ENCODE data around the gene NDUFV3.
"Not testable (repeated sequence)": the region's sequence is repeated elsewhere in the genome, so short reads cannot be mapped to it uniquely, and the experiment has no call there.

Gene NDUFV3

GRCh38 chr21:42864286-42864685 is 28.8 kb upstream of the NDUFV3 start:
- Histone ChIP-seq H3K27me3 (ENCODE audit: control insufficient read depth in 2 of 2, insufficient read depth in 2 of 2, low read length in 2 of 2) (no peaks in the 10 kb centered on the region), H3K9ac (ENCODE audit: low read depth in 1 of 2, low read length in 2 of 2) (no peak overlapping the region), H3K27ac (ENCODE audit: low read depth in 2 of 2, low read length in 2 of 2) (no peak overlapping the region), H3K4me3 (ENCODE audit: low read length in 2 of 2) (no peak overlapping the region), H3K9me3 (ENCODE audit: control insufficient read depth in 2 of 2, low read length in 2 of 2) (no peaks in the 10 kb centered on the region), H3K4me1 (ENCODE audit: control insufficient read depth in 2 of 2, insufficient read depth in 2 of 2, low read length in 2 of 2) (no peaks in the 10 kb centered on the region), H3K36me3 (ENCODE audit: control insufficient read depth in 2 of 2, insufficient read depth in 2 of 2, low read length in 2 of 2) (peaks cover 30 to 59% of the 10 kb centered on the region in 2 donors)

DNA sequence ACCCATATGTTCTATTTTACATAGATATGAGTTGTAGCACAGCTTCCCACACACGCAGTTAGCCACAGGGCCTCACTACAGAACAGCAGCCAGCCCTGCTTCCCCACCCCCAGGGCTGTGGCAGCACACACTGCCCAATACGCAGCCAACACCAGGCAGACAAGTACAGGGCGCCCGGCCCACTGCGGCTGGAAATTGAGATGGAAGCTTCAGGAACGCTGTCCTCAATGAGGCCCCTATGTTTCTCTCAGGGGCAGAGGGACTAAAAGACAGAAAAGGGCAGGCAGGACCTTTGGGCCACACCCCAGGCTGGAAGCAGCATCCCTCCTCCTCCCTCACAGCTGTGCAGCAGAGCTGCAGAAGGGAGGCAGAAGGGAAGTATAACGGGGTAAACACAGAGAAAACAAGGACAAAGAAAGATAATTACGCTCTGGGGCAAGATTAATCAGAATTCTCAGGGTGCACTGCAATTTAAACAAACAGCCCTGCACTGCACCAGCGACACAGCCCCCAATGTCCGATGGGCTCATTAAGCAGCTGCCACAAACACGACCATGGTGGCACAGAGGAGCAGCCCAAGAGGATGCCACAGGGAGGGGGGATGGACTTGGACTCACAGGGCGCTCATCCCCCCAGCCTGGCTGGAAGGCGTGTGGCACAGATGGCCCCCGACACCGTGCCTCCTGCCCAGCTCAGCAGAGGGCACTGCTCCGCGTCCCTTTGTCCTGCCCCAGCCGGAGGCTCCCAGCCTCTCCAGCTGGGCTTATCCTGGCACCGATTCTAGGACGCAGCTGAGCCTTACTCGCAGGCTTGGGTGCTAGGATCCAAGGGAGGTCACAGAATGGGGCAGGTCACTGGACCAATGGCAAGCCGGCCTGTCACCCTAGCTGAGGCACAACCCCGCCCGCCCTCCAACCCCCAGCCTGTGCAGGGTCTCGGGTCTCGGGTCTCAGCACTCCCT is 28.0 kb upstream of the NDUFV3 start:
- Histone ChIP-seq H3K4me1 (ENCODE audit: control insufficient read depth in 2 of 2, insufficient read depth in 2 of 2, low read length in 2 of 2) (no peaks in the 10 kb centered on the region), H3K9ac (ENCODE audit: low read depth in 1 of 2, low read length in 2 of 2) (no peak overlapping the region), H3K27me3 (ENCODE audit: control insufficient read depth in 2 of 2, insufficient read depth in 2 of 2, low read length in 2 of 2) (no peaks in the 10 kb centered on the region), H3K27ac (ENCODE audit: low read depth in 2 of 2, low read length in 2 of 2) (no peak overlapping the region), H3K9me3 (ENCODE audit: control insufficient read depth in 2 of 2, low read length in 2 of 2) (no peaks in the 10 kb centered on the region), H3K4me3 (ENCODE audit: low read length in 2 of 2) (no peak overlapping the region), H3K36me3 (ENCODE audit: control insufficient read depth in 2 of 2, insufficient read depth in 2 of 2, low read length in 2 of 2) (peaks cover 30 to 57% of the 10 kb centered on the region in 2 donors)

DNA sequence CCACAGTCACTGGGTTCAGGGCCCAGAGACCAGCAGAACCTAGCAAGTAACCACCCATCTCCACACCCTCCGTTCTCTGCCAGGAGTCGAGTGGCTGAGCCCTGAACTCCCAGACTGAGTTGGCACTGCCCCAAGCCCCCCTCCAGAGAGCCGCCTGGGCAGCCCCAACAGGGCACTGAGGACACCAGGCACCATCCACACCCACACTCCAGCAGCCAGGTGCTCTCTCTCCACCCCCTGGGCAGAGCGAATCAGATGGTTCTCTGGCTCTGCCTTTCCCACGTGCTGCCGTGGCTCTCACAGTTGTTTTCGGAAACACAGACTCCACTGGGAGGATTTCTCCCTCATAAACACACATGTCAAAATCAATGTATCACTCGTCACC is 27.3 kb upstream of the NDUFV3 start:
- Histone ChIP-seq H3K9me3 (ENCODE audit: control insufficient read depth in 2 of 2, low read length in 2 of 2) (no peaks in the 10 kb centered on the region), H3K4me3 (ENCODE audit: low read length in 2 of 2) (no peak overlapping the region), H3K27ac (ENCODE audit: low read depth in 2 of 2, low read length in 2 of 2) (no peak overlapping the region), H3K9ac (ENCODE audit: low read depth in 1 of 2, low read length in 2 of 2) (no peak overlapping the region), H3K27me3 (ENCODE audit: control insufficient read depth in 2 of 2, insufficient read depth in 2 of 2, low read length in 2 of 2) (no peaks in the 10 kb centered on the region), H3K4me1 (ENCODE audit: control insufficient read depth in 2 of 2, insufficient read depth in 2 of 2, low read length in 2 of 2) (no peaks in the 10 kb centered on the region), H3K36me3 (ENCODE audit: control insufficient read depth in 2 of 2, insufficient read depth in 2 of 2, low read length in 2 of 2) (peaks cover 28 to 59% of the 10 kb centered on the region in 2 donors)

GRCh38 chr21:42868196-42868595 is 24.9 kb upstream of the NDUFV3 start:
- Histone ChIP-seq H3K36me3 (ENCODE audit: control insufficient read depth in 2 of 2, insufficient read depth in 2 of 2, low read length in 2 of 2) (peaks cover 28 to 59% of the 10 kb centered on the region in 2 donors), H3K27me3 (ENCODE audit: control insufficient read depth in 2 of 2, insufficient read depth in 2 of 2, low read length in 2 of 2) (no peaks in the 10 kb centered on the region)

GRCh38 chr21:42873096-42873495 is 20.0 kb upstream of the NDUFV3 start:
- Histone ChIP-seq H3K27me3 (ENCODE audit: control insufficient read depth in 2 of 2, insufficient read depth in 2 of 2, low read length in 2 of 2) (no peaks in the 10 kb centered on the region), H3K4me1 (ENCODE audit: control insufficient read depth in 2 of 2, insufficient read depth in 2 of 2, low read length in 2 of 2) (peaks cover under 1 to 2% of the 10 kb centered on the region in 2 donors), H3K9ac (ENCODE audit: low read depth in 1 of 2, low read length in 2 of 2) (no peak overlapping the region), H3K36me3 (ENCODE audit: control insufficient read depth in 2 of 2, insufficient read depth in 2 of 2, low read length in 2 of 2) (peaks cover 34 to 44% of the 10 kb centered on the region in 2 donors), H3K27ac (ENCODE audit: low read depth in 2 of 2, low read length in 2 of 2) (no peak overlapping the region), H3K9me3 (ENCODE audit: control insufficient read depth in 2 of 2, low read length in 2 of 2) (no peaks in the 10 kb centered on the region), H3K4me3 (ENCODE audit: low read length in 2 of 2) (no peak overlapping the region)

More at GRCh38 chr21:42868196-42868595, 24.9 kb upstream of the NDUFV3 start:
- no peaks in the 10 kb centered on the region for H3K9me3 ChIP-seq (ENCODE audit: control insufficient read depth in 2 of 2, low read length in 2 of 2)
- H3K4me3 ChIP-seq (ENCODE audit: low read length in 2 of 2): no peak overlapping the region
- H3K9ac ChIP-seq (ENCODE audit: low read depth in 1 of 2, low read length in 2 of 2): no peak overlapping the region
- no peaks in the 10 kb centered on the region for H3K4me1 ChIP-seq (ENCODE audit: control insufficient read depth in 2 of 2, insufficient read depth in 2 of 2, low read length in 2 of 2)
- no peak overlapping the region for H3K27ac ChIP-seq (ENCODE audit: low read depth in 2 of 2, low read length in 2 of 2)

- H3K27me3 ChIP-seq (ENCODE audit: control insufficient read depth in 2 of 2, insufficient read depth in 2 of 2, low read length in 2 of 2); H3K27ac ChIP-seq (ENCODE audit: low read depth in 2 of 2, low read length in 2 of 2); H3K9me3 ChIP-seq (ENCODE audit: control insufficient read depth in 2 of 2, low read length in 2 of 2); H3K4me3 ChIP-seq (ENCODE audit: low read length in 2 of 2); H3K9ac ChIP-seq (ENCODE audit: low read depth in 1 of 2, low read length in 2 of 2): not testable (repeated sequence)
- peaks cover 13 to 15% of the 10 kb centered on the region in 2 donors for H3K4me1 ChIP-seq (ENCODE audit: control insufficient read depth in 2 of 2, insufficient read depth in 2 of 2, low read length in 2 of 2)
- peaks cover 22 to 27% of the 10 kb centered on the region in 2 donors for H3K36me3 ChIP-seq (ENCODE audit: control insufficient read depth in 2 of 2, insufficient read depth in 2 of 2, low read length in 2 of 2)
These were observed 17.3 kb upstream of the NDUFV3 start for GRCh38 chr21:42875811-42876210.

DNA sequence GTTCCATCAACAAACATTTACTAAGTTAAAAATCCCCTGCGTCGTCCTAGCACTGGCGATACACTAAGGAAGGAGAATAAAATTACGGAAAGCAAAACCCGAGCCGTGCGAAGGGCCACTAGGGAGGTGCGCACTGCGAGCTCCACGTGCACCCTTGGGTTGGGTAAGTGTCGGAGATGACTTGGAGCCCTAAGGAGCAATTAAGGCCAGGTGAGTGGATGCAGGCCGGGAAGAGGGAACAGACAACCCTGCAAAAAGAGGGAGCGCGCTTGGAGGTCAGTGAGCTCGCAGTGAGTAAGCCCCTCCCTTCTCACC is 14.5 kb upstream of the NDUFV3 start:
- no peaks in the 10 kb centered on the region for H3K27me3 ChIP-seq (ENCODE audit: control insufficient read depth in 2 of 2, insufficient read depth in 2 of 2, low read length in 2 of 2)
- H3K27ac ChIP-seq (ENCODE audit: low read depth in 2 of 2, low read length in 2 of 2): peak overlapping the region; percentile 77 to 90
- peaks cover 4% of the 10 kb centered on the region in 2 donors for H3K36me3 ChIP-seq (ENCODE audit: control insufficient read depth in 2 of 2, insufficient read depth in 2 of 2, low read length in 2 of 2)
- H3K4me3 ChIP-seq (ENCODE audit: low read length in 2 of 2): peak overlapping the region; percentile 89 to 96
- H3K9ac ChIP-seq (ENCODE audit: low read depth in 1 of 2, low read length in 2 of 2): peak overlapping the region; percentile 79 to 83
- H3K4me1 ChIP-seq (ENCODE audit: control insufficient read depth in 2 of 2, insufficient read depth in 2 of 2, low read length in 2 of 2): peaks cover 13 to 15% of the 10 kb centered on the region in 2 donors
- no peaks in the 10 kb centered on the region for H3K9me3 ChIP-seq (ENCODE audit: control insufficient read depth in 2 of 2, low read length in 2 of 2)

DNA sequence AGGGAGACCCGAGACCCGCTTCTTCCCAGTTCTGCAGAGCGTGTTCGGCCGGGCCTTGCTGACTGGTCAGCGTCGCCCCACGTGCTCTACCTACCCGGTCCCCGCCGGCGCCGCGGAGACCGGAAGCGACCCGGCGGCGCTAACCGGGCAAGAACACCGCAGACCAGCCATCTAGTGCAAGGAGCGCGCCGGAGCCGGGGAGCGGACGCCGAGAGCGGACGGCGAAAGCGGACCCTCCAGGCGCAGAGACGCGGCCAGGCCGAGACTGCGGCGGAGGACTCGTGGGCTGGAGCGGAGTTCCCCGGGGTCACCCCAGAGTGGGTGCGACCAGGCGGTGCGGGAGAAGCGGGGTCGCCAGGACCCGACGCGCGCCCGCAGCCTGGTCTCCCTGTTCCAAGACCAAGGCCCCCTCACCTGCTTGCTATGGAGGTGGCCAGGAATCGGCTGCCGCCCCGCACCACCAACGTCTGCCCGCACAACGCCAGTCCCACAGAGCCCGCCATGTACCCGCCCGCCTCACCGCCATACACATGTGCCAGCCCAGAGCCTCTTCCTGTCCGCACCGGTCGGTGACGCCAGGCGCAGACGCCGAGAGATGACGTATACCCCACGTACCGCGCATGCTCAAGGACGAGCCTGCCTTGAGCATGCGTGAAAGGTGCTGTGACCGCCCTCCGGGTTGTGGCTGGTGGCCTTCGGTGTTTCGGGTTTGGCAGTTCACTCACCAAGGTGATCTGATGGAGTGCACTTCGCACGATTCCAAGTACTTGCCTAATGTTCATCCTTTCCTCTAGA is 13.9 kb upstream of the NDUFV3 start, which contains the start of gene WDR4:
WDR4 (minus strand) TSS at position 547 of the 795 bp plus-strand sequence; CDS start at position 503, 44 bp downstream.
- H3K9me3 ChIP-seq (ENCODE audit: control insufficient read depth in 2 of 2, low read length in 2 of 2): no peaks in the 10 kb centered on the region
- peaks cover 2 to 4% of the 10 kb centered on the region in 2 donors for H3K36me3 ChIP-seq (ENCODE audit: control insufficient read depth in 2 of 2, insufficient read depth in 2 of 2, low read length in 2 of 2)
- H3K4me1 ChIP-seq (ENCODE audit: control insufficient read depth in 2 of 2, insufficient read depth in 2 of 2, low read length in 2 of 2): peaks cover 13 to 15% of the 10 kb centered on the region in 2 donors
- no peaks in the 10 kb centered on the region for H3K27me3 ChIP-seq (ENCODE audit: control insufficient read depth in 2 of 2, insufficient read depth in 2 of 2, low read length in 2 of 2)
- peak within 1 kb of the TSS; percentile 77 to 90 for H3K27ac ChIP-seq (ENCODE audit: low read depth in 2 of 2, low read length in 2 of 2)
- H3K4me3 ChIP-seq (ENCODE audit: low read length in 2 of 2): peak within 1 kb of the TSS; percentile 89 to 96
- H3K9ac ChIP-seq (ENCODE audit: low read depth in 1 of 2, low read length in 2 of 2): peak within 1 kb of the TSS; percentile 79 to 83

GRCh38 chr21:42880352-42880751 is 12.8 kb upstream of the NDUFV3 start:
- peak overlapping the region; percentile 89 to 96 for H3K4me3 ChIP-seq (ENCODE audit: low read length in 2 of 2)
- no peaks in the 10 kb centered on the region for H3K9me3 ChIP-seq (ENCODE audit: control insufficient read depth in 2 of 2, low read length in 2 of 2)
- no peaks in the 10 kb centered on the region for H3K27me3 ChIP-seq (ENCODE audit: control insufficient read depth in 2 of 2, insufficient read depth in 2 of 2, low read length in 2 of 2)
- H3K27ac ChIP-seq (ENCODE audit: low read depth in 2 of 2, low read length in 2 of 2): no peak overlapping the region
- peaks cover 2 to 3% of the 10 kb centered on the region in 2 donors for H3K36me3 ChIP-seq (ENCODE audit: control insufficient read depth in 2 of 2, insufficient read depth in 2 of 2, low read length in 2 of 2)
- peak overlapping the region in 1 of 2 donors; percentile 83 for H3K9ac ChIP-seq (ENCODE audit: low read depth in 1 of 2, low read length in 2 of 2)
- peaks cover 13 to 15% of the 10 kb centered on the region in 2 donors for H3K4me1 ChIP-seq (ENCODE audit: control insufficient read depth in 2 of 2, insufficient read depth in 2 of 2, low read length in 2 of 2)

DNA sequence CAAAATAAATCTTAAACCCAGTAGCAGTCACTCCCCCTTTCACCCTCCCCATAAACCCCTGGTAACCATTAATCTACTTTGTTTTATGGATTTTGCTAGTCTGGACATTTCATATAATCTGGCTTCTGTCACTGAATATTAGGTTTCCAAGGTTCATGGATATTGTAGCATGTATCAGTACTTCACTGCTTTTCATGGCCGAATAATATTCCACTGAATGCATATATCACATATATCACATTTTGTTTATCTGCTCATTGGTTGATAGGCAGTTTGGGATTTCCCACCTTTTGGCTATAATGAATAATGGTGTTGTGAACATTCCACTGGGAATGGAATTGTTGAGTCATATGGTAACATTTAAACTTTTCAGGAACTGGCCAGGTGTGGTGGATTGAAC is 9.2 kb upstream of the NDUFV3 start:
- Histone ChIP-seq H3K27ac (ENCODE audit: low read depth in 2 of 2, low read length in 2 of 2) (no peak overlapping the region), H3K9me3 (ENCODE audit: control insufficient read depth in 2 of 2, low read length in 2 of 2) (no peaks in the 10 kb centered on the region), H3K27me3 (ENCODE audit: control insufficient read depth in 2 of 2, insufficient read depth in 2 of 2, low read length in 2 of 2) (no peaks in the 10 kb centered on the region), H3K4me1 (ENCODE audit: control insufficient read depth in 2 of 2, insufficient read depth in 2 of 2, low read length in 2 of 2) (peaks cover 4 to 7% of the 10 kb centered on the region in 2 donors), H3K4me3 (ENCODE audit: low read length in 2 of 2) (no peak overlapping the region), H3K9ac (ENCODE audit: low read depth in 1 of 2, low read length in 2 of 2) (no peak overlapping the region), H3K36me3 (ENCODE audit: control insufficient read depth in 2 of 2, insufficient read depth in 2 of 2, low read length in 2 of 2) (no peaks in the 10 kb centered on the region)

Measured in mucosa of rectum (tissue), 2 donors.